IMR-90 (cell line): ENCODE measurements around the gene SCFD1. TPM values are rescaled to one million over a fixed set of nuclear protein-coding genes. Genes with fewer than 3 reads are reported as not detected.

ENCODE experiments used
- ATAC-seq: fragments of 200-7000 bp; cut with Tn5 transposase; 2 replicates; pipeline ENCODE4 v1.9.1; 2020; ENCODE audit warnings: low read depth, mild to moderate bottlenecking, moderate library complexity
- BruUV-seq: library from RNA; stranded (reverse); fragments of 400-500 nt; replicated peaks from 2 replicates; lab custom pipeline; 2021; lab: Mats Ljungman, UMichigan
- CTCF ChIA-PET: fragments of 300-600 bp; formaldehyde crosslinking; extraction: SDS; loops from one replicate; lab custom pipeline; 2021; ENCODE audit warnings: antibody characterized with exemption; lab: Yijun Ruan, JAX
- POLR2A ChIA-PET: fragments of 300-600 bp; sonication (Branson Sonifier 250); formaldehyde crosslinking; loops from one replicate; lab custom pipeline; 2022; ENCODE audit warnings: antibody characterized with exemption; ENCODE audit not compliant: unreplicated experiment; lab: Charles Lee
- DNase-seq: peaks from one replicate; pipeline ENCODE4 v3.0.0; 2013
- H2AFZ ChIP-seq: replicated peaks from 2 replicates; pipeline ENCODE3; 2013; ENCODE audit warnings: low read length, mild to moderate bottlenecking; ENCODE audit not compliant: poor library complexity
- H2AK5ac ChIP-seq: 2 replicates; pipeline ENCODE4 v1.6.1; 2013; ENCODE audit warnings: low read depth, low read length, inconsistent platforms
- H2AK9ac ChIP-seq: replicated peaks from 2 replicates; pipeline ENCODE3; 2013; ENCODE audit warnings: mild to moderate bottlenecking, low read depth, low read length, moderate library complexity; ENCODE audit not compliant: poor library complexity
- H2BK120ac ChIP-seq: 2 replicates; pipeline ENCODE4 v1.6.1; 2013; ENCODE audit warnings: low read depth, low read length, inconsistent platforms
- H2BK15ac ChIP-seq: 3 replicates; pipeline ENCODE4 v1.6.1; 2013; ENCODE audit warnings: low read depth, low read length, inconsistent platforms
- H2BK20ac ChIP-seq: 2 replicates; pipeline ENCODE4 v1.6.1; 2013; ENCODE audit warnings: low read depth, mild to moderate bottlenecking, inconsistent platforms, low read length, moderate library complexity
- H2BK5ac ChIP-seq: 2 replicates; pipeline ENCODE4 v1.6.1; 2013; ENCODE audit warnings: mild to moderate bottlenecking, low read depth, low read length, inconsistent platforms; ENCODE audit not compliant: poor library complexity, severe bottlenecking
- H3K14ac ChIP-seq: replicated peaks from 2 replicates; pipeline ENCODE4 v1.6.1; 2013; ENCODE audit warnings: low read depth, low read length, inconsistent platforms
- H3K18ac ChIP-seq: 2 replicates; pipeline ENCODE4 v1.6.1; 2013; ENCODE audit warnings: low read depth, low read length, control low read depth
- H3K23ac ChIP-seq: 2 replicates; pipeline ENCODE4 v1.6.1; 2013; ENCODE audit warnings: low read depth, low read length, inconsistent platforms
- H3K27ac ChIP-seq: 2 replicates; pipeline ENCODE4 v1.5.1; 2013; ENCODE audit warnings: mild to moderate bottlenecking, control low read depth, low read length; ENCODE audit not compliant: insufficient read depth
- H3K27me3 ChIP-seq: 2 replicates; pipeline ENCODE4 v1.6.1; 2013; ENCODE audit warnings: low read length; ENCODE audit not compliant: control insufficient read depth, insufficient read depth
- H3K36me3 ChIP-seq: 2 replicates; pipeline ENCODE4 v1.6.1; 2013; ENCODE audit warnings: low read length, mixed read lengths; ENCODE audit not compliant: control insufficient read depth, insufficient read depth
- H3K4ac ChIP-seq: 2 replicates; pipeline ENCODE4 v1.6.1; 2013; ENCODE audit warnings: low read depth, low read length, inconsistent platforms
- H3K4me1 ChIP-seq: 2 replicates; pipeline ENCODE4 v1.6.1; 2013; ENCODE audit warnings: low read length, mixed read lengths; ENCODE audit not compliant: control insufficient read depth, insufficient read depth
- H3K4me2 ChIP-seq: 2 replicates; pipeline ENCODE4 v1.6.1; 2013; ENCODE audit warnings: low read depth, mild to moderate bottlenecking, control low read depth, low read length, moderate library complexity
- H3K4me3 ChIP-seq: 2 replicates; pipeline ENCODE4 v1.5.1; 2013; ENCODE audit warnings: low read depth, mild to moderate bottlenecking, control low read depth, low read length, moderate library complexity; ENCODE audit not compliant: insufficient read depth
- H3K56ac ChIP-seq: 2 replicates; pipeline ENCODE4 v1.6.1; 2013; ENCODE audit warnings: low read length, inconsistent platforms; ENCODE audit not compliant: insufficient read depth; ENCODE audit errors: extremely low read depth
- H3K79me1 ChIP-seq, 2 experiments: 2 replicates each; pipeline ENCODE4 v1.6.1; 2013; ENCODE audit warnings: low read length in 2 of 2, inconsistent platforms in 1 of 2, low read depth in 1 of 2
- H3K9ac ChIP-seq: 2 replicates; pipeline ENCODE4 v1.6.1; 2013; ENCODE audit warnings: low read depth, low read length, control low read depth
- H3K9me1 ChIP-seq: 2 replicates; pipeline ENCODE4 v1.6.1; 2013; ENCODE audit warnings: low read length, inconsistent platforms; ENCODE audit not compliant: insufficient read depth
- H3K9me3 ChIP-seq: 2 replicates; pipeline ENCODE4 v1.6.1; 2013; ENCODE audit warnings: low read length; ENCODE audit not compliant: control insufficient read depth, insufficient read depth
- H4K20me1 ChIP-seq: 2 replicates; pipeline ENCODE4 v1.6.1; 2013; ENCODE audit warnings: low read length, inconsistent platforms; ENCODE audit not compliant: insufficient read depth
- H4K5ac ChIP-seq: 2 replicates; pipeline ENCODE4 v1.6.1; 2013; ENCODE audit warnings: mild to moderate bottlenecking, low read depth, low read length, control low read depth
- H4K8ac ChIP-seq, 2 experiments: 2 replicates each; pipeline ENCODE4 v1.6.1; 2013; ENCODE audit warnings: low read depth in 2 of 2, low read length in 2 of 2, control low read depth in 1 of 2, inconsistent platforms in 1 of 2
- H4K91ac ChIP-seq: 2 replicates; pipeline ENCODE4 v1.6.1; 2013; ENCODE audit warnings: low read depth, low read length, inconsistent platforms; ENCODE audit not compliant: insufficient read depth
- CEBPB ChIP-seq: IDR thresholded peaks from 2 replicates; pipeline ENCODE4 v1.6.1; 2012; ENCODE audit warnings: low read depth, low read length, improper control_type of control experiment
- POLR2A ChIP-seq: IDR thresholded peaks from 2 replicates; pipeline ENCODE4 v1.6.1; 2012; ENCODE audit warnings: mild to moderate bottlenecking, low read depth, low read length
- RAD21 ChIP-seq: IDR thresholded peaks from 2 replicates; pipeline ENCODE4 v1.6.1; 2012; ENCODE audit warnings: low read length, improper control_type of control experiment
- USF2 ChIP-seq: fragments of 150-350 bp; IDR thresholded peaks from 2 replicates; pipeline ENCODE4 v1.6.1; 2017; ENCODE audit warnings: mild to moderate bottlenecking, antibody characterized with exemption, low read length, low read depth
- WGBS, 2 experiments: methylation state at CpG; one replicate each; pipeline versions ENCODE4 v1.1.5 to v1.1.7; 2013; ENCODE audit warnings: missing lambda C conversion rate in 2 of 2; ENCODE audit not compliant: insufficient read length in 1 of 2; ENCODE audit errors: extremely low coverage in 2 of 2; 5-methylcytosine and 5-hydroxymethylcytosine counted together
- dilution Hi-C: fragments of 300-500 bp; cut with HindIII; formaldehyde crosslinking; loops from one replicate; pipeline ENCODE4 v1.14.3; 2018; ENCODE audit warnings: low sequenced_read_pairs; ENCODE audit not compliant: unreplicated experiment
- in situ Hi-C: fragments of 300-500 bp; cut with MboI; formaldehyde crosslinking; loops from 3 replicates; pipeline ENCODE4 v1.14.3; 2019; ENCODE audit warnings: low sequenced_read_pairs, inconsistent platforms, mixed read lengths
- intact Hi-C: fragments of 100-400 bp; cut with micrococcal nuclease; formaldehyde crosslinking; loops from 2 replicates; pipeline ENCODE4 v1.10.0; 2022
- polyA plus RNA-seq, 3 experiments: library from polyadenylated mRNA; depleted of rRNA; stranded (reverse); fragments of >200 nt; gene quantifications; 2 replicates each; pipeline ENCODE4 v1.2.3, GENCODE V29; 2012; ENCODE audit warnings: low replicate concordance in 1 of 3
- total RNA-seq: library from RNA; depleted of rRNA; stranded (reverse); fragments of >200 nt; gene quantifications from 2 replicates; pipeline ENCODE4 v1.2.3, GENCODE V29; 2012

The SCFD1 gene
- total and polyA plus RNA-seq, 2 of the 4 experiments (the other 2 are of a cell fraction), result 51.4 to 74.0 TPM

- CTCF ChIA-PET, result interaction anchor here (0.5 kb wide), 1 partner anchor 481 kb away, joined by 4 read pairs; no protein-coding TSS in a partner anchor
- Histone ChIP-seq H3K27ac (no peak overlapping the region), H3K79me1 (peaks cover 7 to 49% of the 10 kb centered on the region in 2 experiments; a peak in 3 of 4 replicates), H2BK120ac (no peak overlapping the region), H2BK20ac (no peak overlapping the region), H3K27me3 (no peaks in the 10 kb centered on the region), H3K4me2 (no peak overlapping the region), H3K4me1 (peaks cover 3% of the 10 kb centered on the region), H4K20me1 (peaks cover 30% of the 10 kb centered on the region; the same call in 1 of the 2 replicates), H4K5ac (no peak overlapping the region), H3K4ac (no peak overlapping the region), H3K36me3 (peaks cover 2% of the 10 kb centered on the region; the same call in 1 of the 2 replicates), H3K56ac (no peak overlapping the region), H3K4me3 (no peak overlapping the region), H2AK9ac (no peak overlapping the region), H2BK15ac (no peak overlapping the region), H3K9me1 (peaks cover 13% of the 10 kb centered on the region), H2AFZ (no peak overlapping the region), H2AK5ac (no peak overlapping the region), H3K14ac (no peak overlapping the region), H3K18ac (no peak overlapping the region), H3K9ac (no peak overlapping the region), H3K23ac (0 out of 2 replicates have a peak overlapping the region, but pooled peaks have one; percentile 7), H2BK5ac (no peak overlapping the region), H3K9me3 (no peaks in the 10 kb centered on the region), H4K8ac (no peak overlapping the region), H4K91ac (no peak overlapping the region)
- POLR2A ChIA-PET, result no interaction called here
- no TSS peak for BruUV-seq
- dilution Hi-C loops, result no loop called here
- TF ChIP-seq USF2, result no peak
- no peak for TF ChIP-seq RAD21
- no peak for TF ChIP-seq POLR2A
- TF ChIP-seq CEBPB, result no peak
- intact Hi-C loops, result no loop called here
- DNase-seq (no peak), ATAC-seq (no peak)
- no CpG with 5 or more reads among the region's 3 CpGs for WGBS, 2 experiments
- in situ Hi-C loops, result no loop called here
Measured at GRCh38 chr14:30625533-30625932, 3.4 kb downstream of the SCFD1 start.
